ENCODE data around the gene CHST4.
"Not testable (repeated sequence)": the region's sequence is repeated elsewhere in the genome, so short reads cannot be mapped to it uniquely, and the experiment has no call there.

Gene CHST4

DNA sequence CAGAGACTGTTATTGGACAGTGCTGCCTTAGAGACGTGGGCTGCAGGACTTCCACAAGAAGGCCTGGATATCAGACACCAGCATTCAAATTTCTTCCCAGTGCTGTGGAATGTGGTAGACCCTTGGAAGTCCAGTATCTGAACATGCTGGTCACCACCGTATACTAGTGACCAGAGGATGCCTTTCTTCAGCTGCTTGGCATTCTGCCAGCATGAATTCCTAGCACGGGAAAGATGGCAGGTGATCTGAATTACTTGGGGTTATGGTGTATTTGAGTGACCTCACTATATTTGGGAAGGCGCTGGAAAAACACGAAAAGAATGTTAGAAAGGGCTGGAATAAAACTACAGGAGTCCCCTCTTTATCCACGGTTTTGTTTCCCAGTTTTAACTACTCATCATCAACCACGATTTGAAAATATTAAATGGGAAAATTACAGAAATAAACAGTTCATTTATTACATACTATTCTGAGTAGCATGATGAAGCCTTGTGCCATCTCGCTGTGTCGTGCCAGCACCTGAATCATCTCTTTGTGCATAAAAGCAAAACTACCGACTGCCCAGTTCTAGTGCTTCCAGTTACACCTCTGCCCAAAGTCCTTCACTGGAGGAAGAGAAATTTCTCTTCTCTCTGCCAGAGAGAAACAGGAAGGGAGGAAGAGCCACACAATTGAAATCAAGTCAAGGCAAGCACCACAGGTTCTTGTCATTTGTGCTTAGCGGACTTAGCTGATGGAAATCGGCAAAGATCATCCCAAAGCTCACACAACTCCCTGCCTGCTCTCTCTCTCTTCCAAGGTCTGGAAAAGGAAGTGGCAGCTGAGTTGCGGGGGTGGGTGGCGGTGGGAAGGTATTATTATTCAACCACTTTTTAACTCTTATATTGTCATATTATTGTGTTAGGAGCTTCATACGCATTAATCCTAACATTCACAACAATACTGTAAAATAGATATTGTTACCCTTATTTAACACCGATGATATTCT, 1.4 kb upstream of the CHST4 start:
- DNase-seq: no peak

DNA sequence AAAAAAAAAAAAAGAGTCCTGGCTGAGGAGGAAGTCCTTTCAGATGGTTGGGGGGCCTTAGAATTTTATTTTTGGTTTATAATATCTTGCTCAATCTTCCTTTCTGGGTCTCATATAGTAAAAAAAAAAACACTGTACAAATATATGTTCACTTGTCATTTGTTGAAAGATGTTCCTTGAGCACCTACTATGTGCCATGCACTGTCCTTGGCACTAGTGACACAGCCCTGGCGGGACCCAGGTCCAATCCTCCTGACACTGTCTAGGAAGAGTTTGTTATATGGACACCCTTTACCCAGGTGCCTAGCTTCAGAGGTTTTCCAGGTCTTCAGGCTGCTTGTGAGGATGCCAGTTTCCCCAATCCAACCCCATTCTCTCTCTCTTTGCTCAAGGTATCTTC, 2.0 kb downstream of the CHST4 start:
- DNase-seq: no peak

DNA sequence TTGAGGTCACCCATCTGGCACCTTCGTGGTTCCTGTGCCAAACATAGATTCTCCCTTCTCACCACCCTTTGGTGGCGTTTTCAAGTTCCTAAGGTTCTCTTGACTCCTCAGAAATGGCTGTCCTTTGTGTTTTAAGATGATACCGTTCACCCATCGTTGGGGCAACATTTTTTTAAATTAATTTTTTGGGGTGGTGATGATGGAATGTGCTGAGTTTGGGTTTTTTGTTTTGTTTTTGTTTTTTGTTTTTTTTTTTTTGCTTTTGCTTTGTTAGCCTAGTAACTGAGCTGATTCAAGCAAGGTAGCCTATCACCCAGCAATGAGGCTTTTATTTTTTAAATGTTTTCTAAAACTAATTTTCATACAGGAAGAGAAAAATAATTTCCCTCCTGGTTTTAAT, 2.6 kb downstream of the CHST4 start:
- DNase-seq: no peak

DNA sequence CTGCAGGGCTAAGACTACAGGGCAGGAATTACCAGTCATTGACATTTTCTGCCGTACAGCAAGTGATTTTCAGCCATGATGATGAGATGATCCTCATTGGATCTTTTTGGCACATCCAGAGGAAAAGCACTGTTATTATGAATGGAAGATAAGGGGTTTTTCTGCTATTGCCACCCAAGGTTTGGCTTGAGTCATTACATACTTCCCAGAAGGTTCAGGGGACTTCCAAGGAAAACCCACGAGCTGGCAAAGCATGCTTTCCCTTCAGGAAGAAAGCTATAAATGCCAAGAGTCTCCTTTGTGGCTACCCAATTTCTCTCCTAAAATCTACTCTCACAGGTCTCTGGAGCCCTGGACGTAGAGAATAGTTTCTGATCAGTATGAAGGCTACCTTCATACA, 6.1 kb downstream of the CHST4 start:
- DNase-seq: no peak

DNA sequence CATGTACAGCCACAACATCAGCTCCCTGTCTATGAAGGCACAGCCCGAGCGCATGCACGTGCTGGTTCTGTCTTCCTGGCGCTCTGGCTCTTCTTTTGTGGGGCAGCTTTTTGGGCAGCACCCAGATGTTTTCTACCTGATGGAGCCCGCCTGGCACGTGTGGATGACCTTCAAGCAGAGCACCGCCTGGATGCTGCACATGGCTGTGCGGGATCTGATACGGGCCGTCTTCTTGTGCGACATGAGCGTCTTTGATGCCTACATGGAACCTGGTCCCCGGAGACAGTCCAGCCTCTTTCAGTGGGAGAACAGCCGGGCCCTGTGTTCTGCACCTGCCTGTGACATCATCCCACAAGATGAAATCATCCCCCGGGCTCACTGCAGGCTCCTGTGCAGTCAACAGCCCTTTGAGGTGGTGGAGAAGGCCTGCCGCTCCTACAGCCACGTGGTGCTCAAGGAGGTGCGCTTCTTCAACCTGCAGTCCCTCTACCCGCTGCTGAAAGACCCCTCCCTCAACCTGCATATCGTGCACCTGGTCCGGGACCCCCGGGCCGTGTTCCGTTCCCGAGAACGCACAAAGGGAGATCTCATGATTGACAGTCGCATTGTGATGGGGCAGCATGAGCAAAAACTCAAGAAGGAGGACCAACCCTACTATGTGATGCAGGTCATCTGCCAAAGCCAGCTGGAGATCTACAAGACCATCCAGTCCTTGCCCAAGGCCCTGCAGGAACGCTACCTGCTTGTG, 10.7 kb downstream of the CHST4 start:
- DNase-seq: no peak

DNA sequence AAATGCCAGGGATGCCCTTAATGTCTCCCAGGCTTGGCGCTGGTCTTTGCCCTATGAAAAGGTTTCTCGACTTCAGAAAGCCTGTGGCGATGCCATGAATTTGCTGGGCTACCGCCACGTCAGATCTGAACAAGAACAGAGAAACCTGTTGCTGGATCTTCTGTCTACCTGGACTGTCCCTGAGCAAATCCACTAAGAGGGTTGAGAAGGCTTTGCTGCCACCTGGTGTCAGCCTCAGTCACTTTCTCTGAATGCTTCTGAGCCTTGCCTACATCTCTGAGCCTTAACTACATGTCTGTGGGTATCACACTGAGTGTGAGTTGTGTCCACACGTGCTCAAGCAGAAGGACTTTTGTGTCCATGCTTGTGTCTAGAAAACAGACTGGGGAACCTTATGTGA, 11.4 kb downstream of the CHST4 start:
- DNase-seq: peak; percentile 66

DNA sequence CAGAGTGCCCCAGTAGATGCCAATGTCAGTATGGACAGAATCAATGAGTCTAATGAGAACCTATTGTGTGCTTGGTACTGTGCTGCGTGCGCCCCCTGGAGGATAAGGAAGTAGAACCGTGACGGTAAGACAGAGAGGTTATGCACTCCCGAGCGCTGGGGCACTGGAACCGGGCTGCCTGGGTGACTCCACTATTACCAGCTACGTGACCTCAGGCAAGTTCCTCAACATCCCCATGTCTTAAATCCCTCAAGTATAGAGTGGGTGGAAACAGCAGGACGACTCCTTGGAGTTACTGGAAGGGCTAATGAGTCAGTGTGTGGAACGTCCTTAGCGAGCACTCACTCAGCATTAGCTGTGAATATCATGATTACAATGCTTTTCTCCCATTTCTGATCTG, 16.2 kb downstream of the CHST4 start:
- peak; percentile 83 for DNase-seq

DNA sequence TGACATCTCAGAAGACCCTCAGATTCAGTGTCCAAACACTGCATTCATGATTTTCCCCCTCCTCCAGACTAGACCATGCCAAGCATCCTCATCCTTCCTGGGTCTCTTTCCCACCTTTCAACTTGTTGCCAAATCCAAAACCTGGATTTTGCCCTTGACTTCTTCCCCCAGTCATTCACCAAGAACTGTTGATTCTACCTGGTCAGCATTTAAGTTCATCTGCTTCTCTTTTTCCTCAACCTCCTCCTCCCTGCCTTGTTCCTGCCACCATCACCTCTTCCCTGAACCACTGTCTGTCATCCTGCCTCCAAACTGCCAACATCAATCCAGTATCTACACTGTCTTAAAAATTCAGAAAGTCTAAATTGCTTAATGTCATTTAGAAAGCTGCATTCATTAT, 20.9 kb downstream of the CHST4 start:
- no peak for DNase-seq

DNA sequence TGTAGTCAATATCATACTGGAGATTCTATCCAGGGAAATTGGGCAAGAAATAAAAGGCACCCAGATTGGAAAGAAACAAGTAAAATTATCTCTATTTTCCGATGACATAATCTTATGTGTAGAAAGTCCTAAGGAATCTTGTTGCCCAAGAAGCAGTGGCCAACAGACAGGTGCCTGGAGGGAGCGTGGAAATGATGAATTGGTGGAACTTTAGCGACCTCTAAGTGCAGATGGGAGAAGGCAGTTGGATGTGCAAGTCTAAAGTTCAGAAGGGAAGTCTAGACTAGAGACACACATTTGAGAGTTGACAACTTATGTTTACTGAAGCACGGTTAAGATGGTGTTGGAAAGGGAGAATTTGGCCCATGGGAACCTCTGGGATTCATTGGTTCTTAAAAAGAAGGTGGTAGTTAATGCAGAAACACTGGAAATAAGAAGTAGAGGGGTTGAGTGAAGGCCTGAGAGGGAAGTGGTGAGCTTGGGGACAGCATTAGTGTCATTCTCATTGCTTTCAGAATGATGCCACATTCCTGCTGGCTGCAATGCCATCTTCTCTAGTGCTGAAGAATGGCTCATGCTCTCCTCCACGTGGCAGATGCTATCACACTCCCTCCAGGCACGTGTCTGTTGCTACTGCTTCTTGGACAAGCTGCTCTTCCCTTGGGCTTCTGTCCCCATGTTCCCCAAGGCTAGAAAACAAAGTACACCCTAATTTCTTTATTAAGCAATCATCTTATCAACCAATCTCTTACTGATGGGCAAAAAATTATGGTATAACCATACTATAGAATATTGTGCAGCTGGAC, 26.7 kb downstream of the CHST4 start:
- DNase-seq: peak; percentile 10

DNA sequence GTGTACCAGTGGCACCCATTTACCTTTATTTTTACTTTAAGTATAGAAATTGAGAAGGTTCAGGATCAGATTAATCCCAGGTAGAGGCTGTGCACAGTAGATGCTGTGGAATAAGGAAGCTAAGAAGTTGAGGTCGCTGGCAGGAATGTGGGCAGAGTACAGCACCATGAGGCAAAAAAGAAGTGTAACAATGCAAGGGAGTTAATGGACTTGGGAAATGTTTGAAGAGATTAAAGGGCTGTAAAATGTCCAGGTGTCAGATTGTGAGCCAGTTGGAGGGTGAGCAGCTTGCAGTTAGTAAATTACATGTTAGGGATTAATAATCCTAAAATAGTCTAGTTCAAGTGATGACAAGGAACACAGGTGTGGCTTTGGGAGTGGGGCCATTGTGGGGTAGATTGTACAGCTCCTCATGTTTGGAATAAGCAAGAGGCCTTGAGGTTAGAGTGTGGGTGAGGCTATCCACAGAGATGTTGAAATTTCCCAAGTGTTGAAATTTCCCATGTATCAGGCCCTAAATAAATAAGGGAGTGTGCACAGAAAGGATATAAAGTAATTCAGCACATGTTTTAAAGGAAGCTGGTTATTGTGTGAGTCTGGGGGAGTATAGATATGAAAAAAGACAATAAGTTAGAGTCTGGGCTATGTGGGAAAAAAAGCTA, 29.1 kb downstream of the CHST4 start:
- no peak for DNase-seq

DNA sequence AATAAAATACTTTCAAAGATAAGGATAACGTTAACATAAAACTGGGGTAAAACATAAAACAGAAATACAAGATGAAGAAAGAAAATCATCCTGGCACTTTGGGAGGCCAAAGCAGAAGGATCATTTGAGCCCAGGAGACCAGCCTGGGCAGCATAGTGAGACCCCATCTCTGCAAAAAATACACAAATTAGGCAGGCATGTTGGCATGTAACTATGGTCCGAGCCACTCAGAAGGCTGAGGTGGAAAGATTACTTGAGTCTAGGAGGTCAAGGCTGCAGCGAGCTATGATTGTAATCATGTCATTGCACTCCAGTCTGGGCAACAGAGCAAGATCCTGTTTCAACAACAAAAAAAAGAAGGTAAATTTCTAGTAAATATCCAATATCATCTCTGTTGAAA, 31.1 kb downstream of the CHST4 start:
- no peak for DNase-seq

DNA sequence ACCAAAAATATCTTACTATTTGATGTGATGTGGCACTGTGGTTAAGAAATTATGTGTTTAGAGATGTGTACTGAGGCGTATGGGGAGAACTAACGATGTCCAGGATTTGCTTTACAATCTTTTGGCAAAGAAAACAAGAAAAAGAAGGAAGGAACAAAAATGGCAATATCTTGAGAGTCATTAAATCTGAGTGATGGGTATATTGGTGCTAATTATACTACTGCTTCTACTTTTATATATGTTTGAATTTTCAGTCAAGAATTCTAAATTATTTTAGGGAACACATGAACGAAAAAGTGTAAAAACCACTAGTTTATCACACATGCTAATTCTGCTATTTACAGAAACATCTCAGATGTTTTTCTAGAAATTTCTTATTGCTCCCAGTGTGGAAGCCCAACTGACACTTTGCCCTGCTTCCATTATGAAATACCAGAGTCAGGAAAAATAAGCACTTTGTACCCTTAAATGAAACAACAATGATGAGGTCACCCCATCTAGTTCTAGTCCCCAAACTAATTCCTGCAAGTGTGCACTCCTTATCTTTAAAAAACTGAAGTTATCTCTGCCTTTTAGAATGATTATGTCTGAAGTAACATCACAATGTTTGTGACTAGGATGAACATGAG, 31.8 kb downstream of the CHST4 start:
- no peak for DNase-seq

DNA sequence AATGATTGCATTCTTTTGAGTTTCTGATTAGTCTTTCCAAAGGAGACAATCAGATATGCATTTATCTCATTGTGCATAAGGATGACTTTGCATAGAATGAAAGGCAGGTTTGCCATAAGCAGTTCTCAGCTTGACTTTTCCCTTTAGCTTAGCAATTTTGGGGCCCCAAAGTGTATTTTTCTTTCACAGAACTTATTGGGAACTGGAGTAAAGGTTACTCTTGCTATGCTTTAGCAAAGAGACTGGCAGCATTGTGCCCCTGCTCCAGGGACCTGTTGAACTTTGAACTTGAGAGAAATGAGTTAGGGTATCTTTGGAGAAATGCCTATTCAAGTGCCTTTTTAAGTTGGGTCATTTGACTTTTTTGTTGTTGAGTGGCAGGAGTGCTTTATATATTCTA, 33.6 kb downstream of the CHST4 start:
- no peak for DNase-seq

DNA sequence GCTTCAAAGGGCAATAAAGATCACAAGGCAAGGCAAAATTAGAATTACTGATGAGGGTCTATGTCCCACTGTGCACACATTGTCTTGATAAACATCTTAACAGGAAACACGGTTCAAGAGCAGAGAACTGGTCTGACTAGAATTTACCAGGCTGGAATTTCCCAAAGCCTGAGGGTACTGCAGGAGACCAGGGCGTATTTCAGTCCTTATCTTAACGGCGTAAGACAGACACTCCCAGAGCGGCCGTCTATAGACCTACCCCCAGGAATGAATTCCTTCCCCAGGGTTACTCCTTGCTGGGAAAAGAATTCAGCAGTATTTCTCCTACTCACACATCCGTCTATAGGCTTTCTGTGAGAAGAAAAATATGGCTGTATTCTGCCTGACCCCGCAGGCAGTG, 35.7 kb downstream of the CHST4 start:
- not testable (repeated sequence) for DNase-seq

DNA sequence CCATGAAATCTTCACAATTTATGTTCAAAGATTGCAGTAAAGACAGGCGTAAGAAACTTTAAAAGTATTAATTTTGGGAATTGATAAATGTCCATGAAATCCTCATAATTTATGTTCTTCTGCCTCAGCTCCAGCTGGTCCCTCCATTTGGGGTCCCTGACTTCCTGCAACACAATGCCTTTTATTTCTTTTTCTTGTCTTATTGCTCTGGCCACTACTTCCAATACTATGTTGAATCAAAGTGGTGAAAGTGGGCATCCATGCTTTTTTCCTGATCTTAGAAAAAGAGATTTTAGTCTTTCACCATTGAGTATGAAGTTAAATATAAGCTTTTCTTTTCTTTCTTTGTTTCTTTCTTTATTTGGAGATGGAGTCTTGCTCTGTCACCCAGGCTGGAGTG, 36.3 kb downstream of the CHST4 start:
- DNase-seq: no peak

DNA sequence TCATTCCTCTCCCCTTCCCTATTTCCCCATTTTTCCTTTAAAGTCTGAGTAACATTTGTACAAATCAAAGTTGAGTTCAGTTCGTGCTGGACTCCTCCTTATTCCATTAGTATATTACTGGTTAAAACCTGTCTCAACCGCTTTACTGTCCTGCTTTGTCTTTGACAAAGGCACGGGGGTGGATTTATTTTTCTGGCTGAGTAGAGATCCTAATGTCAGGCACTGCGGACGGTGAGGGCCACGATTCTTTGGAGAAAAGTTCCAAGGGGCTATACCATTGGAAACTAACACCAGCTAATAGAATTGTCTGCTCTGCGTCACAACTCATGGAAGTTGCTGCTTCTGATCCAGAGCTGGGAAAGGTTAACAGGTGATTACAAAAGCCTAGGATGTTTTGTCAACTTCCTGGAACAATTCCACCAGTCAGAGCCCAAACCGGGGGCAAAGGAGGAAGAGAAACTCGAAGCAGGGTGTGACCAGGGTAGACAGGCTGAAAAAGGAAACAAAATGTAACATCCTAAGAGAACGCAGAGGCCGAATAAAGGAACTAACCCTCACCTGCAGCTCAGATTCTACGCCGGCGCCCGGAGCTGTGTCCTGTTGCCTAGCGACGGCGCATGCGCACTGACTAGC, 38.2 kb downstream of the CHST4 start:
- peak; percentile 10 for DNase-seq

DNA sequence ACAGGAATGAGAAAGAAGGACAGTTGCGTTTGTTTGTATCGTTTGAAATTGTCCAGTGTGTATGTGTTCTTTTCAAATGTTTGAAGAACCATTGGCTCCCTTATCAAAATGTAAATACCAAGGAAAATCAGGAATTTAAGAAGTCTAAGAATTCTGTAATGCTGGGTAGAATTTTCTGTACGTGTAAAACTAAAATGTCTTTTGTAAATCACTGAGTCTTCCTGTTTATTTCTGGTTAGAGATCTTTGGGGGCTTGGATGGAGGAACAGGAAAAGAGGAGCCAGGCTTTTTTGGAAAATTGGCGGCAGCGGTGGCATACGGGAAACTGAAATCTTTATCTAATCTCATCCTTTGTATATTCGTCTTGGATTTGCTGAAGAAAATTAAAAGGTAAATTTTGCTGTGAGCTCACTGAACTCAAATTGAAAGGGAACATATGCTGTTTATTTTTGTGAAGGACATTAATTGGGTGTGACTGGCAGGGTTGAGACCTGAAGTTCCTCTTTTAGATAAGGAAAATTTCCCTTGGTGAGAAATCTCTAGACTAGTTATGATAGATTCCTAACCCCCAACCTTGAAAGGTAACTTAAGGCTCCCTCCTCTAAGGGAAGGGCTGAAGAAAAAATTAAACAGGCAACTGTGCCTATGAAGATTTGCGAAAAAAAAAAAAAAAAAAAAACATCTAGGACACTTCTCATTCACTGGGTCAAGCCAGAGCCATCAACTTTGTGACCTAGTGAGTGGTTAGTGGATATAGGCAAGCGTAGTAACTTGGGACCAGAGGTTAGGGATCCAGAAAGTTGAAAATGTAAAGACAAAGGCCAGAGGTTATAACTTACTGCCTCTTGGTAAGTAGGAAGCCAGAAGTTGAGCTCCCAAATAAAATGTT, 39.8 kb downstream of the CHST4 start:
- DNase-seq: peak; percentile 32

DNA sequence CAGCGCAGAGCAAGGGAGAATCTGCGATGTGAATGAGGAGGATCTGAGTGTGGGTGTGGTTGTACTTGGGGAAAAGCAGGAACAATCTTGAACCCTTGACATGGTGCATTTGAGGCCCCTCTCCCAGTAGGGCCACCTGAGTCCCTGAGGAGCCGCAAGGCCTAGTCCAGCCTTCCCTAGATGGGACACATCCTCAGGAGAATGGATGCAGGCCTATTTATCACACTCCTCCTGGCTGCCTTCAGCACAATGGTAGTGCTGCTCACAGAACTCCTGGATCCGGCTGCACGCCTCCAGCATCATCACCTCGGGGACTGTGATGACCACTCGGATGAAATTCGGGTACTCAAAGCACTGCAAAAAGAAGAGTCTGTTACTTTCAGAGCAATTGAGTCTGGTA, 41.7 kb downstream of the CHST4 start:
- DNase-seq: no peak

DNA sequence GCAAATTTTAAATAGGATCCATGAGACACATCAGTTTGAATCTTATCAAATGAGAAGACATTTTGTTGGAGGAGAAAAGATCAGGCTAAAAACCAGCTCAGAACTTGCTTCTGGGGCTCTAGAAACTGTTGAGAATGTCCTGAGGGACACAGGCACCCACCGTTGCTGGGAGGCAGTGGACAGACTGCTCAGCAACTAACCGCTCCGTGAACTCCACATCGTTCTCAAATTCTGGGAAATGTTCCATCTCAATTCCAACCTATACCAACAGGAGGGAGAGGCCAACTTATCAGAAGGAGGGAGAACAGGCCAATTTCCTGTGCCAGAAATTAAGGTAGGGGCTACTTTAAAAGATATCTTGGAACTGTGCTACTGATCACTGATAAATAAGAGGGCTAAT, 42.3 kb downstream of the CHST4 start:
- no peak for DNase-seq

DNA sequence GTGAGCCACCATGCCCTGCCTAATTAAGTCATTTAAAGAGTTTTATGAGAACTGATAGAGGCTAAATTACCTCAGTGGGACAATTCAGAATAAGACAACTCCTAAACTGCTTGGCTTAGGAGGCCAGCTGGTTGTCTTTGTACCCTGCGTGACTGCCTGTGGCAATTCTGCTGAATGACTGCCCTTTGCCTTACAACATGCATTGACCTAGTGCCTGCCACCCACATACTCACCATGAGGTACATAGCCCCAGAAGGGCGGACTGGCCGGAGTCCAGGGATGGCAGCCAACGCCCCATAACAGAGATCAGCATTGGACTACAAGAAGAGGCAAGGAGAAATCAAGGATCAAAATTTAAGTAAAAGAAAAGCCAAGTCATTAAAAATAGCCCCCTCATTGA, 43.4 kb downstream of the CHST4 start:
- DNase-seq: no peak

DNA sequence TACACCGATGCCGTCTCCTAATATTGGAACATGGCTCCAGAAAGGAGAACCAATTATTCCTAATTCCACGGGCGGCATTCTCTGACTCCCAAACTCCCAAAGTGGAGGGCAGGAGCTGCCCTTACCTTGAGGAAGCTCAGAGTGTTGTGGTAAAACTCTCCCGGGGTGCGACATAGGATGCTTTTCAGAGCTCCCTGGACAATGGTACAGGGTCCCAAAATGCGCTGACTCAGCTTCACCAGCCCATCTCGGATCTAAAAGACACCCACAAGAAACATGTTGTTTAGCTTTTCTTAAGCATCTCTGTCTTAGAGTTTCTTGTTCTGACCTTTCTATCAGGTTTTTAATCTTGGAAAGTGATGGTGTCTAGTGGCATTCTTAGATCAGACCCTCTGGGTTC, 43.9 kb downstream of the CHST4 start:
- DNase-seq: no peak
